ENCODE measurements around the gene OR2T1.
"Not testable (repeated sequence)": the region's sequence is repeated elsewhere in the genome, so short reads cannot be mapped to it uniquely, and the experiment has no call there.

The OR2T1 gene

GRCh38 chr1:248402748-248403147 is at the start of gene OR2T1:
TSS of gene OR2T1 (plus strand) at chr1:248403048. CDS start at chr1:248406148, 3,100 bp downstream.
- DNase-seq (ENCODE audit: low read depth): no peak

- DNase-seq (ENCODE audit: low read depth): no peak
Observed at GRCh38 chr1:248359415-248359814, 43.4 kb upstream of the OR2T1 start.

GRCh38 chr1:248361121-248361715 is 41.6 kb upstream of the OR2T1 start, which contains the start of gene OR2T4:
TSS of gene OR2T4 (plus strand) at chr1:248361665. CDS start at chr1:248361665, 0 bp downstream.
- DNase-seq (ENCODE audit: low read depth): no peak

- DNase-seq (ENCODE audit: low read depth): no peak
Observed at GRCh38 chr1:248366609-248367008, 36.2 kb upstream of the OR2T1 start.

GRCh38 chr1:248372394-248372793 is 30.5 kb upstream of the OR2T1 start:
- no peak for DNase-seq (ENCODE audit: low read depth)

GRCh38 chr1:248373761-248374160 is 29.1 kb upstream of the OR2T1 start:
- DNase-seq (ENCODE audit: low read depth): no peak

- DNase-seq (ENCODE audit: low read depth): no peak
Observed at GRCh38 chr1:248375446-248375845, 27.4 kb upstream of the OR2T1 start, which contains the start of gene OR2T6. TSS of gene OR2T6 (plus strand) at chr1:248375746. CDS start at chr1:248387609, 11,863 bp downstream.

- no peak for DNase-seq (ENCODE audit: low read depth)
Observed at GRCh38 chr1:248376916-248377315, 25.9 kb upstream of the OR2T1 start.

GRCh38 chr1:248380854-248381253 is 22.0 kb upstream of the OR2T1 start:
- no peak for DNase-seq (ENCODE audit: low read depth)

GRCh38 chr1:248388426-248388825 is 14.4 kb upstream of the OR2T1 start:
- DNase-seq (ENCODE audit: low read depth): no peak

- DNase-seq (ENCODE audit: low read depth): no peak
Observed at GRCh38 chr1:248393050-248393449, 9.8 kb upstream of the OR2T1 start.

GRCh38 chr1:248404024-248404423 is 1.2 kb downstream of the OR2T1 start:
- DNase-seq (ENCODE audit: low read depth): no peak

GRCh38 chr1:248406721-248407692 is 4.2 kb downstream of the OR2T1 start:
- no peak for DNase-seq (ENCODE audit: low read depth)

- no peak for DNase-seq (ENCODE audit: low read depth)
Observed at GRCh38 chr1:248416226-248416625, 13.4 kb downstream of the OR2T1 start.

GRCh38 chr1:248417854-248418253 is 15.0 kb downstream of the OR2T1 start:
- no peak for DNase-seq (ENCODE audit: low read depth)

- no peak for DNase-seq (ENCODE audit: low read depth)
Observed at GRCh38 chr1:248421384-248421783, 18.5 kb downstream of the OR2T1 start.

- not testable (repeated sequence) for DNase-seq (ENCODE audit: low read depth)
Observed at GRCh38 chr1:248427526-248428191, 24.8 kb downstream of the OR2T1 start.

GRCh38 chr1:248428192-248428533 is 25.3 kb downstream of the OR2T1 start:
- DNase-seq (ENCODE audit: low read depth): not testable (repeated sequence)

GRCh38 chr1:248431683-248432082 is 28.8 kb downstream of the OR2T1 start:
- DNase-seq (ENCODE audit: low read depth): not testable (repeated sequence)

GRCh38 chr1:248432201-248432600 is 29.4 kb downstream of the OR2T1 start:
- DNase-seq (ENCODE audit: low read depth): not testable (repeated sequence)

GRCh38 chr1:248433811-248434415 is 31.1 kb downstream of the OR2T1 start:
- DNase-seq (ENCODE audit: low read depth): not testable (repeated sequence)

GRCh38 chr1:248434913-248435312 is 32.1 kb downstream of the OR2T1 start:
- not testable (repeated sequence) for DNase-seq (ENCODE audit: low read depth)
